Activated naive CD4-positive, alpha-beta T cell treated with anti-CD3 and anti-CD28 coated beads, Interleukin-2, amount 50 U/mL, for 16 hours (primary cell): ENCODE data around the gene CRIP1.
A peak's percentile ranks its signal among the peaks of the same experiment; 100 is the strongest.

Experiments
- DNase-seq: peaks from one replicate; pipeline ENCODE4 v3.0.0-alpha.2; 2020

CRIP1 gene

DNA sequence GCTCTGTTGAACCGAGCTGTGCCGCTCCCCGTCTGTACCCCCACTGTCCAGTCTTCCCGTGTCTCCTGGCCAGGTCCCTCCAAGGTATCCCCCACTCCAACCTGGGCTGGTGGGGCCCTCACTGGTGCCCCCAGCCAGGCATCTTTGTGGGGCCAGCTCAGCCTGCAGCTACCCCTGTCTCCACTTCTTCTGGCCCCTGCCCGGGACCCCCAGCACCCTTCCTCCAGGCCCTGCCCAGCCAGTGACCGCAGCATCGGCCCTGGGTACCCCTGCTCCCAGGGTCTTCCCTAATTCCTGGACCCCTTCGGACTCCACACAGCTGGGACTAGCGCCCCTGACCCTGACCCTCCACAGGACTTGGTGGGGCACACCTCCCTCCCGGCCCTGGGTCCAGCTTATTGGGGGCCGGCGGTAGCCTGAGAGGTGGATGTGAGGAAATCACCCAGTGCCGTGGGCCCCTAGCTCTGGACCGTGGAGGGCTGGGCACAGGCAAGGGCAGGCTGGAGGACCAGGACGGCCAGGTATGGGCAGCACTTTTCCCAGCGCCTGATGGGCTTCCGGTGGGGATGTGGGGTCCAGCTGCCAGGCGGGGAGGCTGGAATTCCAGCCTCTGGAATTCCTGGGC, 4.1 kb upstream of the CRIP1 start:
- DNase-seq: no peak

- no peak for DNase-seq
Observed at GRCh38 chr14:105483300-105484068, 3.2 kb upstream of the CRIP1 start.

DNA sequence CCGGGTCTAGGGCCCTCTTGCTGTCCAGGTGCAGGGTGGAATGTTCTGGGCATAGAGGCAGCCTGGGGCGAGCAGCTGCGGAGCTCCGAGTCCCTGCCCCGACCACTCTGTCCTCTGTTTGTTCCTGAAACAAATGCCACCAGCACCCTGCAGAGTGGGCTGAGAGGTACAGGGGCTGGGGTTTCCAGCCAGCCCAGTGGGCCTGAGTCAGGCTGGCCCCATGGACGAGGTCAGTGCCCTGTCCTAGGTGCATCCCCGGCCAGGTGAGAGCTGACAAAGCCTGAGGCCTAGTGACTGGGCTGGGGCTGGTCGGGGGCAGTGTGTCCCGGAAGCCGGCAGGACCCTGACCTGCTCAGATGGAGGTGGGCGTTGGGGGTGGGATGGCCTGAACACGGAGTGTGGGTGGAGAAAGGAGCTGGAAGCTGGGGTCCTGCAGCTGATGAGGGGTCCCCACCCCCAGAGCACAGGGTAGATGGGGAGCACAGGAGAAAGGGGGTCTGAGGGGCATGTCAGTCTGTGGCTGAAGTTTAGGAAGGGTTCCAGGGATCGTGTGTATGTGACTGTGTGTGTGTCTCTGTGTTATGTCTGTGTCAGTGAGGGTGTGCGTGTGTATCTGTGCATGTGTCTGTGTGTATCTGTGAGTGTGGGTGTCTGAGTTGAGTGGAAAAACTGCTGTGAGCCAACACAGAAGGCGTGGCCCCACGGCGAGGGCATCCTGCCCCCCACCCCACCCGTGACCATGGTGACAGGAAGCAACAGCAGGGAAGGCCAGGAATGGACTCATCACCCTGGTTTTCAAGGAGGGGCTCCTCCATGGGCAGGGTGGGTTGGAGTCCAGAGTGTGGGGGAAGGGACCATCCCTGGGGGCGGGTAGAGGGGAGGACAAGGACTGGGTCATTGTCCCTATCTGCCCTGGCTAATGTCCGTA, 2.4 kb upstream of the CRIP1 start:
- peak; percentile 40 for DNase-seq

GRCh38 chr14:105484997-105485393, 1.7 kb upstream of the CRIP1 start:
- no peak for DNase-seq

DNA sequence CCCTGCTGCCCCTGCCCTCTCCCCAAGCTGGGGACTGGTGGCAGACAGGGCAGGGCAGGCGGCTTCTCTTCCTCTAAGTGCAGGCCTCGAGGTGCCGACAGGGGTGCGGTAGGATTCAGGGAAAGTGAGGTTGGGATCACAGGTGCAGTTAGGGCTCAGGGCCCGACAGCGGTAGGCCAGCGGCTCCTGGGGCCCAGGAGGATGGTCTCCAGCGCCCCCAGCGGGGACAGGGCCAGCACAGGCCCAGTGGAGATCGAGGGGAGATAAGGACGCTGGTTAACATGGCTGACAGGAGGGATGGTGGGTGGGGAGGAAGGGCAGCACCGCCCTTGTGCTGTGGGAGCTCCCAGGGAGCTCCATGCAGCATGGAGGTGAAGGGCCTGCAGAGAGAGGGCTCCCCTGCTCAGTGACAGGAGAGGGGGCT, 935 bp upstream of the CRIP1 start:
- DNase-seq: peak; percentile 40

DNA sequence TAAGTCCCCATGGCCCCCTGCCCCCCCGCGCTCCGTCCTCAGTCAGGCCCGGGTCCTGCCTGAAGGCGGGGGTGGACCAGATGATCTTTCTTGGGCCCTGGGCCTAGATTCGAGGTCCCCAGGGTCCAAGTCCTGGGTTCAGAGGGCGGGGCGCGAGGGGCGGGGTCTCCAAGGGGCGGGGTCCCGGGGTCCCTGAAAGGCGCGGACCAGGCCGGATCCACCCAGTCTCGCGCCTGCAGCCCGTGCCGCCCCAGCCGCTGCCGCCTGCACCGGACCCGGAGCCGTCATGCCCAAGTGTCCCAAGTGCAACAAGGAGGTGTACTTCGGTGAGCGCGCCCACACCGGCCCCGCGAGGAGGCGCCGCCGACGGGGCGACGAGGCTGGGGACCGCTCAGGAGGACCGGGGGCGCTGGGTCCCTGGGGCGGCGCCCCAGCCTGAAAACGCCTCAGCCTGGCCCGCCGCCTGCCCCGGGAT, 325 bp downstream of the CRIP1 start:
- peak; percentile 48 for DNase-seq

- DNase-seq: peak; percentile 52
Observed at GRCh38 chr14:105487449-105487985, 831 bp downstream of the CRIP1 start.

DNA sequence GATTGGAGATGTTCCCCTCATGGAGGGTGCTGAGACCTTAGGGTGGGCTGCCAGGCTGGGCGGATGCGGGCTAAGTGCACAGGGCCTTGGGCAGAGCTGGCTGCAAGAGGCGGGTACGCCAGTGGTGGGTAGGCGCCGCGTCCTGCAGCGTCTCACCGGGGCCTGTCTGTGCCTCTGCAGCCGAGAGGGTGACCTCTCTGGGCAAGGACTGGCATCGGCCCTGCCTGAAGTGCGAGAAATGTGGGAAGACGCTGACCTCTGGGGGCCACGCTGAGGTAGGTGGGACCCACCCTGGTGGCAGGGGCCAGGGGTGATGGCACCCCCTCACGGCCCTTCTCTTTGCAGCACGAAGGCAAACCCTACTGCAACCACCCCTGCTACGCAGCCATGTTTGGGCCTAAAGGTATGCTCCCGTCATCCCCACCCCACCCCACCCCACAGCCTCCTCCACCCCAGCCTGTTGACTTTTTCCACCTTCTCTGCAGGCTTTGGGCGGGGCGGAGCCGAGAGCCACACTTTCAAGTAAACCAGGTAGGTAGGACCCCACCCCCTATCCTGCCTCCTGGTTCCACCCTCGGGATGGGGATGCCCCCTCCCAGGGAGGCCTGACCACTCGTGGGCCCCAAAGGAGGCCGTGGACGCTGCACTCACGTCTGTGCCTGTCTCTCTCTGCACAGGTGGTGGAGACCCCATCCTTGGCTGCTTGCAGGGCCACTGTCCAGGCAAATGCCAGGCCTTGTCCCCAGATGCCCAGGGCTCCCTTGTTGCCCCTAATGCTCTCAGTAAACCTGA, 1.5 kb downstream of the CRIP1 start:
- no peak for DNase-seq

- DNase-seq: no peak
Observed at GRCh38 chr14:105488781-105489541, 2.3 kb downstream of the CRIP1 start.

- peak; percentile 87 for DNase-seq
Observed at GRCh38 chr14:105489542-105490266, 3.0 kb downstream of the CRIP1 start.

DNA sequence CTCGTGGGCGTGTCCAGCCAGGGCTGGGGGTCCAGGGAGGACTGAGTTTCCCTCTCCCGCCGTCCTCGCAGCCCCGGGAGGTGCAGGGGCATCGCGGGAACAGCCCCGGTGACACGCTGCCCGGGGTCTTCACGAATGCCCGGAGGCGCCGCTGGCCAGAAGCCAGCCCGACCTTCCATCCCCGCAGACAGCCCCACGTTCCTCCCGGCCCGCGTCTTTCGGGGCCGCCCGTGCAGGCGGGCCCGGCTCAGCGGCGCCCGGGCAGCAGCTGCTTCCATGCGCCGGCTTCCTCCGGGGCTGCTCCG, 3.5 kb downstream of the CRIP1 start:
- no peak for DNase-seq

DNA sequence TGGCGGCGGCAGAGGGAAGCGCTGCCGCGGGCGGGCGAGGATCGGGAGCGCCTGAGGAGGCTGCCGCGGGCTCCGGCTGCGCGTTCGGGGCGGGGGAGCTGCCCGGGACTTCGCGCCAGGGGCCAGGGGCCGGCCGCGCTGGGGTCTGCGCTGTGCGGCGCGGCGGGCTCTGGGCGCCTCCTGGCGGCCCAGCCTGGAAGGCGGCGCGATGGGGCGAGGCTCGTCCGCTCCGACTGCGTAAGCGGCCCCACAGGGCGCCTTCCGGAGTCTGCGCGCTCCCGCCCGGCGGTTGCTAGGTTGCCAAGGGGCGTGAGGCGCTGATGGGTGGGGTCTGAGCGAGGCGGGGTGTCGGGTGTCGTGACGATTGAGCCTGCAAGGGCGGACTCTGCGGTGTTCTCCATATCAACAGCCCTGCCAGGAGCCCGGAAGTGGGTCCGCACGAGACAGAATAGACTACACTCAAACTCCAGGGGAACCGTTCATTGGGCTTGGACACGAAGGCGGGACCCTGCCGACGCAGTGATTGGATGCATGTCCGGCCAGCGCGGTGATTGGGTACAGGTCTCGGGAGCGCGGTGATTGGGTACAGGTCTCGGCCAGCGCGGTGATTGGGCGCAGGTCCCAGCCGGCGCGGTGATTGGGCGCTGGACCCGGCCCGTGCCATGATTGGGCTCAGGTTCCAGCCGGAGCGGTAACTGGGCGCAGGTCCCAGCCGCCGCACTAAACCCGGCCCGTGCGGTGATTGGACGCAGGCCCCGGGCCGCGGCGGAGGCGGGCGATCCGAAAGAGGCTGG, 4.1 kb downstream of the CRIP1 start, which contains the start of gene TEDC1:
Gene TEDC1 (plus strand): TSS at position 675 of the 794 bp plus-strand sequence. CDS start 130 bp downstream, outside the sequence.
- peak; percentile 99 for DNase-seq

- peak; percentile 80 for DNase-seq
Observed at GRCh38 chr14:105491366-105491973, 4.8 kb downstream of the CRIP1 start.

GRCh38 chr14:105492031-105492970, 5.6 kb downstream of the CRIP1 start:
- DNase-seq: no peak

GRCh38 chr14:105492971-105493871, 6.5 kb downstream of the CRIP1 start:
- peak; percentile 9 for DNase-seq

GRCh38 chr14:105493921-105494605, 7.4 kb downstream of the CRIP1 start:
- no peak for DNase-seq

- DNase-seq: no peak
Observed at GRCh38 chr14:105494606-105494929, 7.9 kb downstream of the CRIP1 start.
